Fibroblast of skin of right quadriceps (primary cell): ENCODE results near the gene GCM1.
A peak's percentile ranks its signal among the peaks of the same experiment; 100 is the strongest.
"Not testable (repeated sequence)": the region's sequence is repeated elsewhere in the genome, so short reads cannot be mapped to it uniquely, and the experiment has no call there.

ENCODE experiments used
- DNase-seq: peaks from one replicate; pipeline ENCODE4 v3.0.0-alpha.2; 2013

Gene GCM1

GRCh38 chr6:53148684-53149083 lies at the start of gene GCM1:
Gene GCM1 (minus strand): TSS chr6:53148841. CDS start chr6:53145632, 3,209 bp downstream.
- no peak for DNase-seq

GRCh38 chr6:53197553-53197952 lies 48.9 kb upstream of the GCM1 start:
- no peak for DNase-seq

GRCh38 chr6:53195048-53195447 lies 46.4 kb upstream of the GCM1 start:
- no peak for DNase-seq

- no peak for DNase-seq
Measured at GRCh38 chr6:53192682-53193188, 44.1 kb upstream of the GCM1 start.

GRCh38 chr6:53189554-53189953 lies 40.9 kb upstream of the GCM1 start:
- DNase-seq: peak; percentile 64

GRCh38 chr6:53188833-53189232 lies 40.2 kb upstream of the GCM1 start:
- no peak for DNase-seq

GRCh38 chr6:53180678-53181077 lies 32.0 kb upstream of the GCM1 start:
- DNase-seq: no peak

- DNase-seq: peak; percentile 5
Measured at GRCh38 chr6:53179961-53180651, 31.5 kb upstream of the GCM1 start.

GRCh38 chr6:53178837-53179432 lies 30.3 kb upstream of the GCM1 start:
- DNase-seq: no peak

- no peak for DNase-seq
Measured at GRCh38 chr6:53175027-53175426, 26.4 kb upstream of the GCM1 start.

- no peak for DNase-seq
Measured at GRCh38 chr6:53172468-53172803, 23.8 kb upstream of the GCM1 start.

- peak; percentile 69 for DNase-seq
Measured at GRCh38 chr6:53171605-53172467, 23.2 kb upstream of the GCM1 start.

GRCh38 chr6:53168516-53169267 lies 20.1 kb upstream of the GCM1 start:
- DNase-seq: peak; percentile 77

- DNase-seq: peak; percentile 54
Measured at GRCh38 chr6:53165293-53165692, 16.7 kb upstream of the GCM1 start.

- DNase-seq: no peak
Measured at GRCh38 chr6:53162606-53163005, 14.0 kb upstream of the GCM1 start.

GRCh38 chr6:53161481-53162009 lies 12.9 kb upstream of the GCM1 start:
- peak; percentile 13 for DNase-seq

- DNase-seq: no peak
Measured at GRCh38 chr6:53159558-53159957, 10.9 kb upstream of the GCM1 start.

- not testable (repeated sequence) for DNase-seq
Measured at GRCh38 chr6:53158076-53158475, 9.4 kb upstream of the GCM1 start.

- DNase-seq: not testable (repeated sequence)
Measured at GRCh38 chr6:53155279-53155678, 6.6 kb upstream of the GCM1 start.

GRCh38 chr6:53154794-53155193 lies 6.2 kb upstream of the GCM1 start:
- no peak for DNase-seq

- DNase-seq: no peak
Measured at GRCh38 chr6:53154071-53154470, 5.4 kb upstream of the GCM1 start.

- no peak for DNase-seq
Measured at GRCh38 chr6:53152576-53152975, 3.9 kb upstream of the GCM1 start.

GRCh38 chr6:53151676-53152075 lies 3.0 kb upstream of the GCM1 start:
- DNase-seq: no peak
